IPS-11a (cell line): ENCODE measurements around the gene YEATS2.
"Not testable (repeated sequence)": the region's sequence is repeated elsewhere in the genome, so short reads cannot be mapped to it uniquely, and the experiment has no call there.

Source experiments
- H3K4me3 ChIP-seq: one replicate; pipeline ENCODE4 v1.5.1; 2013; ENCODE audit warnings: low read depth, low read length, control low read depth

The YEATS2 gene

GRCh38 chr3:183697610-183698317 is at the start of gene YEATS2:
YEATS2 (plus strand) TSS chr3:183697797; CDS start chr3:183715163, 17,366 bp downstream.
- H3K4me3 ChIP-seq, result peak within 1 kb of the TSS; percentile 94

DNA sequence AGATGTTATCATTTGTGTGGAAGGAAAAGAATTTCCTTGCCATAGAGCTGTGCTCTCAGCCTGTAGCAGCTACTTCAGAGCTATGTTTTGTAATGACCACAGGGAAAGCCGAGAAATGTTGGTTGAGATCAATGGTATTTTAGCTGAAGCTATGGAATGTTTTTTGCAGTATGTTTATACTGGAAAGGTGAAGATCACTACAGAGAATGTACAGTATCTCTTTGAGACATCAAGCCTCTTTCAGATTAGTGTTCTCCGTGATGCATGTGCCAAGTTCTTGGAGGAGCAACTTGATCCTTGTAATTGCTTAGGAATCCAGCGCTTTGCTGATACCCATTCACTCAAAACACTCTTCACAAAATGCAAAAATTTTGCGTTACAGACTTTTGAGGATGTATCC is 47.0 kb upstream of the YEATS2 start:
- H3K4me3 ChIP-seq, result no peak overlapping the region

DNA sequence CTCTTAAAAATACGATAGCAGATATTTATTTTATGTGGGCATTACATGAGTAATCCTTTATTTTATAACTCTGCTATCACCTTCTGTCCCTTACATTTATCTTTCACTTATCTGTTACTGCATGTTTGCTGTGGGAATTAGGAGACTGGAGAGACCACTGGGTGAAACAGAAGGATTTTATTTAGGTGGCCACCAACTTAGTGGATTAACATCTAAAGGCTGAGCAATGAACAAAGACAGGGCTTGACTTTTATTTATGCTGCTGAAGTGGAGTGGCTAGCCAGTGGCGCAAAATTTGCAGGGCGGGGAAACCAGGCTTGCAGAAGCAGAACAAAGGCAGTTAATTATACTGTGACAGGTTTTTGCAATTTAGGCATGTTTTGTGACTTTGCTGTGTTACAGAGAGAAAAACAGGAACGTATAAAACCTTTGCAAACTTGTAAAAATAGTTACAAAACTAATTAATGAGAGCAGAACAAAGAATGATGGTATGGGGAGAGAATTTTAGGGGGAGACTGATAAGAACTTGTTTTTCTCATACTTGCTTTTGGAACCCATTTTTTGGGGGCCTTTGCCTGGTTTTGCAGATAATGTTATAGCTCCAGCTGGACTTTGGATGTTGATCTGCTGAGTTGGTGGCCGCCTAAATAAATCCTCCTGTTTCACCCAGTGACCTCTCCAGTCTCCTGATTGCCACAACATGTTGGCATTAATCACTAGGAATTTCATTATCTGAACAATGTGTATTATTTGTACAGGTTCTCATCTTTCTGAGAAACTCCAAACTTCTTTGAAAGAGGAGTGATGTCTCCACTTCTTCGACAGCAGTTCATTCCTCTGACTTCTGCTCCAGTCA is 44.2 kb upstream of the YEATS2 start:
- no peak overlapping the region for H3K4me3 ChIP-seq

DNA sequence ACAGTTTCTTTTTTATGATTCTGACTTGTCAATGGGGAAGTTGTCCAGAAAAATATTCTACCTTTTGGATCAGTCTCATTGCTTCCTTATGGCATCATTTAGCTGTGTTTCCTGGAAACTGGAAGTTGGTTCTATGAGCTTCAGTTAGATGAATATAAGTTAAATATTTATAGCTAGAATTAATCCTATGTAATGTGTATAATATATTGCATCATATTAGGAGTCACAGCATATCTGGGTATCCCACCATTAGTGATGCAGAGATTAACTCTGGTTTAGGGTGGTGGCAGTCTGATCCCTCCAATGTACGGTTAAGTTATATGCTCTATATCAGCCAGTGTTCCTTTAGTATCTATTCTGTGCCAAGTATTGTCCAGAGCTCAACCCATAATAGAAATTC is 42.9 kb upstream of the YEATS2 start:
- no peak overlapping the region for H3K4me3 ChIP-seq

DNA sequence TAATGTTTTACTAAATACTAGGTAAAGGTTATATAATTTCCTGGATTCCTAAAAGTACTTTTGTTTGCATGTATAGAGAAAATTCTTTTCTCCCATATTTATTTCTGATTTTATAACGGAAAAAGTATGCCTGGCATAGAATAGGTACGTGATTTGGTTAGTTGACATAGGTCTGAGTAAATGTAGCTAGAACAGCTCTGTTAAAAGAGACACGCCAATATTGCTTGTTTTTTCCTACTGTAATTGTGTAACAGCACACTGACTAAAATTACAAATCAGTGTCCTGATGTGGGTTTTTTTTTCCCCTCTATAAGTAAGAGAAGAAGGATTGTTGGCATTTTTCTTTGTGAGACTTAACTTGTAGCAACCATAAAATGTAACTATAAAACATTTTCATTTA is 35.5 kb upstream of the YEATS2 start:
- H3K4me3 ChIP-seq, result no peak overlapping the region

- H3K4me3 ChIP-seq, result no peak overlapping the region
These were observed 32.6 kb upstream of the YEATS2 start for GRCh38 chr3:183664913-183665381.

DNA sequence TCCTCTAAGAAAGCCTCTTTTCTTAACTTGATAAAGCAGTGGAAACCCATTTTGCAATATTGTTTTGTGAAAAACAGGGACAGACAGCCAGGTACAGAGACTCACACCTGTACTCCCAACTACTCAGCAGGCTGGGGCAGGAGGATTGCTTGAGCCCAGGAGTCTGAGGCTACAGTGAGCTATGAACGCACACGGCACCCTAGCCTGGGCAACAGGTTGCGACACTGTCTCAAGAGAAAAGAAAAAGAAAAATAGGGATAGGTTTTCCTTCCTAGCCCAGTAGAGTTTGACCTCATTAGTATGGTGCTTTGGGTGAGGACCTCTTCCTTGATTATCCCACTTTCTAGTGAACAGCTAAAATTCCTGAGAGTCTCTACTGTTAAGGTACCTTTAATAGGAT is 17.5 kb upstream of the YEATS2 start:
- H3K4me3 ChIP-seq, result no peak overlapping the region

GRCh38 chr3:183687705-183688104 is 9.9 kb upstream of the YEATS2 start:
- no peak overlapping the region for H3K4me3 ChIP-seq

GRCh38 chr3:183688874-183689273 is 8.7 kb upstream of the YEATS2 start:
- H3K4me3 ChIP-seq, result no peak overlapping the region

DNA sequence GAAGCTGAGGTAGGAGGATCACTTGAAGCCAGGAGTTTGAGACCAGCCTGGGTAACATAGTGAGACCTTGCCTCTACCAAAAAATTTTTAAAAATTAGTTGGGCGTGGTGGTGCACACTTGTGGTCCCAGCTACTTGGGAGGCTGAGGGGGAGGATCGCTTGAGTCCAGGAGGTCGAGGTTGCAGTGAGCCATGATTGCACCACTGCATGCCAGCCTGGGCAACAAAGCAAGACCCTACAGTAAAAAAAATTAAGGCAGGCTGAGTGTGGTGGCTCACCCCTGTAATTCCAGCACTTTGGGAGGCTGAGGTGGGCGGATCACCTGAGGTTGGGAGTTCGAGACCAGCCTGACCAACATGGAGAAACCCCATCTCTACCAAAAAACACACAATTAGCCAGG is 8.0 kb upstream of the YEATS2 start:
- not testable (repeated sequence) for H3K4me3 ChIP-seq

DNA sequence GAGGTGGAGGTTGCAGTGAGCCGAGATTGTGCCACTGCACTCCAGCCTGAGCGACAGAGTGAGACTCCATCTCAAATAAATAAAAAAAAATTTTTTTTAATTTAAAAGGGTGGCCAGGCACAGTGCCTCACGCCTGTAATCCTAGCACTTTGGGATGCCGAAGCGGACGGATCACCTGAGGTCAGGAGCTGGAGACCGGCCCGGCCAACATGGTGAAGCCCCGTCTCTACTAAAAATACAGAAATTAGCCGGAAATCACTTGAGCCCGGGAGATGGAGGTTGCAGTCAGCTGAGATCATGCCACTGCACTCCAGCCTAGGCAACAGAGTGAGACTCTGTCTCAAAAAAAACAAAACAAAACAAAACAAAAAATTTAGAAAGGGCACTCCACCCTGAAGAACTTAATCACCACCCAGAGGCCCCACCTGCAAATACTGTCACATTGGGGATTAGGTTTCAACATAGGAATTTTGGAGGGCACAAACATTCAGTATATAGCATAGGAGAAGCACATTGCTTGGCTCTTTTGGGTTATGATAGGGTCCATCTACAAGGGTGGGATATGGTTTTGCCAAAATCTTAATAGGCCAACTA is 7.1 kb upstream of the YEATS2 start:
- H3K4me3 ChIP-seq, result no peak overlapping the region

GRCh38 chr3:183692436-183692835 is 5.2 kb upstream of the YEATS2 start:
- no peak overlapping the region for H3K4me3 ChIP-seq

GRCh38 chr3:183695569-183696364 is 1.8 kb upstream of the YEATS2 start:
- no peak overlapping the region for H3K4me3 ChIP-seq

DNA sequence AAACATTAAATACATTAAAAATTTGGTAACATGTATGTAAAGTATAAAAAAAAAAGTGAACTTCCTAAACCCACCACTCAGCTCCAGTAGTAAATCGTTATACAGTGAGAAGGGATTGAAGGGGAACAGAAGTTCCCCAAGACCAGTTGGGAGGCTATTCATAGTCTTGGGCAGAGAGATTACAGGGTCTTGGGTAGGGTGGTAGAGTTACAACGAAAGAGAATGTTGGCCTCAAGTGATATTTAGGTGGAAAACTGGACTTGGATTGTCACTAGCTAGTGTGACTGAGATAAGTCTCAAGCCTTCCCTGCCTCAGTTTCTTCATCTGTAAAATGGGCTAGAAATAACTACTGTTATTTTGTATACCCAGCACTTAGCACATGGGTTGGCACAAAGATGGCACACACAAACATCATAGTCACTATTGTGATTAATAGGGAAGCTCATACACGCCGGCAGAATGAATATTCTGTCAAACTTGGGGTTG is 431 bp upstream of the YEATS2 start:
- peak overlapping the region; percentile 38 for H3K4me3 ChIP-seq

DNA sequence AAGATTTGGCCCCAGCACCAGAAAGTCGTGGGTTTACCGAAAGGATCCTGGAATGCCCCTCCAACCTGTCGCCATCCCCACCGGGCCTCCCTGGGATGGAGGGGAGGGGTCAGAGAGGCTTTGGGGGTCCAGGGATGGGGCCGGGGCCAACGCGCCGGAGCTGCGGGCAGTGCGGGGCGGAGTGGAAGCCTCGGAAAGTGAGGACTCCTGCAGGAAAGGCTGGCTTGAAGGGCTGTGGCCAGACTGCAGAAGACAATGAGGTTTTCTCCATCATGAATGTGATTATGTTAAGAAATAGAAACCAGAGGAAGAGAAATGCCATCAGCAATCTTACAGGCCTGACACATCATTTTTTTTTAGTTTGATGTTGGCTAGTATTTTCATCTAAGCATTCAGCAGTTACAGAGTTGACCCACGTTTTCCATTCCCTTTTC is 738 bp downstream of the YEATS2 start:
- H3K4me3 ChIP-seq, result peak overlapping the region; percentile 94

GRCh38 chr3:183698756-183699155 is 1.2 kb downstream of the YEATS2 start:
- peak overlapping the region; percentile 94 for H3K4me3 ChIP-seq

DNA sequence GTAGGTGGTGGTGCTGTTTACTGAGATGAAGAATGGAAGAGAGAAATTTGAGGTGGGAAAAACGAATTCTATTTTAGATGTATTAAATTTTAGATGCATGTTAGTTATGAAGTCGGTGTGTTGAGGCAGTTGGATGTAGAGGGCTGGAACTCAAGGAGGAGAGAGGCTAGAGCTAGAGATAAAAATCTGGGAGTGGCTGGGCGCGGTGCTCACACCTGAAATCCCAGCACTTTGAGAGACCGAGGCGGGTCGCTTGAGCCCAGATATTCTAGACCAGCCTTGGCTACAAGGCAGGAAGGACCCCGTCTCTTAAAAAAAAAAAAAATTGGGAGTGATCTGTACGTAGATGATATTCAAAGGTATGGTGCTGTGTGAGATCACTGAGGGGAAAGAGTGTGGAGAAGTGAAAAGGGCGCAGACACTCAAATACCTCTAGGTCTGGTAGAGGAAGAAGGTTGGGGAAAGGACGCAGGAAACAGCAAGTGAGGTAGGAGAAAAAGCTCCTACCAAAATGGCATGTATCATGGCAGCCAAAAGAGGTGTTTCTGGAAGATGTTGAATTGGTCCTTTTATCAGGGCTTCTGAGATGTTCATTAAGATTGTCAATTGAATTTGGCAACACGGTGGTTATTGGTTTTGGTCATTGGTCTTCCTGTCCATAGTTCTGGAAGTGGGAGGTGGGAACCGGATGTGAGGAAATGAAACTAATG is 1.8 kb downstream of the YEATS2 start:
- peak overlapping the region; percentile 94 for H3K4me3 ChIP-seq

GRCh38 chr3:183701744-183702143 is 4.1 kb downstream of the YEATS2 start:
- H3K4me3 ChIP-seq, result no peak overlapping the region

DNA sequence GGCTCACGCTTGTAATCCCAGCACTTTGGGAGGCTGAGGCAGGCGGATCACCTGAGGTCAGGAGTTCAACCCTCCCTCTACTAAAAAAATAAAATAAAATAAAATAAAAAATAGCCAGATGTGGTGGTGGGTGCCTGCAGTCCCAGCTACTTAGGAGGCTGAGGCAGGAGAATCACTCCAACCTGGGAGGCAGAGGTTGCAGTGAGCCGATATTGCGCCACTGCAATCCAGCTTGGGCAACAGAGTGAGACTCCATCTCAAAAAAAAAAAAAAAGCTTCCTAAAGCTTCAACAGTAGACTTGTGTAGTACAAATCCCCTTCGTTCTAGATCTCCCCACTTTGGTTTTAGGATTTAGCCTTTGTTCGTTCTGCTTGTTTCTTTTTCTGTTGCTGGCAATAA is 6.3 kb downstream of the YEATS2 start:
- H3K4me3 ChIP-seq, result not testable (repeated sequence)

DNA sequence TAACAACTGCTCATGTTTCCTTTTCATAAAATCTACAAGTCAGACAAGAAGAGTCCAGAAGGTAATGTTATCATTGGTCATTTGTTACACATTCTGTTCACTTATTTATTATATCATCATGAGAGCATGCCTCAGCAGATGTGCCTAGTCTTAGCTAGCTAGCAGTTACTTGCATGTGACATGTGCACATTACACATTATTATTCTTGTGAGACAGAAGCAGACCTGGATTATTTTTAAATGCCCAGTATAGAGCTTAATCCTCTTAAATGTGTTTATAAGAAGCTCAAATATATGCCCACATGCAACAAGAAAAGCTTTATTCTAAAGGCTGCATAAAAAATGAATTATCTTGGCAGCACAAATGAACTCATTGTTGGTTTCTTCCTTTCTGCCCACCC is 12.6 kb downstream of the YEATS2 start:
- no peak overlapping the region for H3K4me3 ChIP-seq
